ENCODE measurements around the gene GCA.

GRCh38 chr2:162343492-162343823 is 474 bp upstream of the GCA start:
- no peak for TF ChIP-seq POLR2AphosphoS5 (IDR thresholded peaks at IDR 0.05; ENCODE audit: low read depth)
- TF ChIP-seq, protein P1, sequence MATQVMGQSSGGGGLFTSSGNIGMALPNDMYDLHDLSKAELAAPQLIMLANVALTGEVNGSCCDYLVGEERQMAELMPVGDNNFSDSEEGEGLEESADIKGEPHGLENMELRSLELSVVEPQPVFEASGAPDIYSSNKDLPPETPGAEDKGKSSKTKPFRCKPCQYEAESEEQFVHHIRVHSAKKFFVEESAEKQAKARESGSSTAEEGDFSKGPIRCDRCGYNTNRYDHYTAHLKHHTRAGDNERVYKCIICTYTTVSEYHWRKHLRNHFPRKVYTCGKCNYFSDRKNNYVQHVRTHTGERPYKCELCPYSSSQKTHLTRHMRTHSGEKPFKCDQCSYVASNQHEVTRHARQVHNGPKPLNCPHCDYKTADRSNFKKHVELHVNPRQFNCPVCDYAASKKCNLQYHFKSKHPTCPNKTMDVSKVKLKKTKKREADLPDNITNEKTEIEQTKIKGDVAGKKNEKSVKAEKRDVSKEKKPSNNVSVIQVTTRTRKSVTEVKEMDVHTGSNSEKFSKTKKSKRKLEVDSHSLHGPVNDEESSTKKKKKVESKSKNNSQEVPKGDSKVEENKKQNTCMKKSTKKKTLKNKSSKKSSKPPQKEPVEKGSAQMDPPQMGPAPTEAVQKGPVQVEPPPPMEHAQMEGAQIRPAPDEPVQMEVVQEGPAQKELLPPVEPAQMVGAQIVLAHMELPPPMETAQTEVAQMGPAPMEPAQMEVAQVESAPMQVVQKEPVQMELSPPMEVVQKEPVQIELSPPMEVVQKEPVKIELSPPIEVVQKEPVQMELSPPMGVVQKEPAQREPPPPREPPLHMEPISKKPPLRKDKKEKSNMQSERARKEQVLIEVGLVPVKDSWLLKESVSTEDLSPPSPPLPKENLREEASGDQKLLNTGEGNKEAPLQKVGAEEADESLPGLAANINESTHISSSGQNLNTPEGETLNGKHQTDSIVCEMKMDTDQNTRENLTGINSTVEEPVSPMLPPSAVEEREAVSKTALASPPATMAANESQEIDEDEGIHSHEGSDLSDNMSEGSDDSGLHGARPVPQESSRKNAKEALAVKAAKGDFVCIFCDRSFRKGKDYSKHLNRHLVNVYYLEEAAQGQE (IDR thresholded peaks at IDR 0.05; ENCODE audit: insufficient replicate concordance, low read depth), result no peak
